ENCODE measurements around the gene SPOP.

SPOP gene

GRCh38 chr17:49637739-49638138, 40.2 kb downstream of the SPOP start:
- ATAC-seq (ENCODE audit: low read depth) (no peak), DNase-seq (ENCODE audit: low spot score) (no peak)
- no peak for TF ChIP-seq CTCF (IDR thresholded peaks at IDR 0.05; ENCODE audit: poor library complexity, severe bottlenecking)
- Histone ChIP-seq H3K27ac (ENCODE audit: poor library complexity, severe bottlenecking) (no peak overlapping the region), H3K9me3 (ENCODE audit: severe bottlenecking) (no peaks in the 10 kb centered on the region), H3K4me3 (ENCODE audit: severe bottlenecking) (no peak overlapping the region), H3K4me1 (ENCODE audit: insufficient read depth, poor library complexity, severe bottlenecking) (peaks cover 6% of the 10 kb centered on the region), H3K27me3 (ENCODE audit: insufficient read depth, poor library complexity, severe bottlenecking) (no peaks in the 10 kb centered on the region), H3K36me3 (ENCODE audit: low read depth) (peaks cover 19% of the 10 kb centered on the region)

- H3K9me3 ChIP-seq (ENCODE audit: severe bottlenecking): peaks cover 1% of the 10 kb centered on the region
- H3K27ac ChIP-seq (ENCODE audit: poor library complexity, severe bottlenecking): no peak overlapping the region
- no peak for DNase-seq (ENCODE audit: low spot score)
- no peaks in the 10 kb centered on the region for H3K27me3 ChIP-seq (ENCODE audit: insufficient read depth, poor library complexity, severe bottlenecking)
- H3K36me3 ChIP-seq (ENCODE audit: low read depth): peaks cover 19% of the 10 kb centered on the region
- no peak for ATAC-seq (ENCODE audit: low read depth)
- H3K4me3 ChIP-seq (ENCODE audit: severe bottlenecking): no peak overlapping the region
- peaks cover 7% of the 10 kb centered on the region for H3K4me1 ChIP-seq (ENCODE audit: insufficient read depth, poor library complexity, severe bottlenecking)
- TF ChIP-seq CTCF (IDR thresholded peaks at IDR 0.05; ENCODE audit: poor library complexity, severe bottlenecking): no peak
Measured at GRCh38 chr17:49637050-49637449, 40.8 kb downstream of the SPOP start.

- DNase-seq (ENCODE audit: low spot score) (no peak), ATAC-seq (ENCODE audit: low read depth) (no peak)
- Histone ChIP-seq H3K4me3 (ENCODE audit: severe bottlenecking) (no peak overlapping the region), H3K27me3 (ENCODE audit: insufficient read depth, poor library complexity, severe bottlenecking) (no peaks in the 10 kb centered on the region), H3K27ac (ENCODE audit: poor library complexity, severe bottlenecking) (no peak overlapping the region), H3K9me3 (ENCODE audit: severe bottlenecking) (peaks cover 2% of the 10 kb centered on the region), H3K36me3 (ENCODE audit: low read depth) (peaks cover 19% of the 10 kb centered on the region), H3K4me1 (ENCODE audit: insufficient read depth, poor library complexity, severe bottlenecking) (peaks cover 7% of the 10 kb centered on the region)
- no peak for TF ChIP-seq CTCF (IDR thresholded peaks at IDR 0.05; ENCODE audit: poor library complexity, severe bottlenecking)
Measured at GRCh38 chr17:49635121-49635520, 42.8 kb downstream of the SPOP start.

GRCh38 chr17:49634485-49634860, 43.4 kb downstream of the SPOP start:
- H3K4me1 ChIP-seq (ENCODE audit: insufficient read depth, poor library complexity, severe bottlenecking): peaks cover 7% of the 10 kb centered on the region
- no peak for ATAC-seq (ENCODE audit: low read depth)
- H3K27ac ChIP-seq (ENCODE audit: poor library complexity, severe bottlenecking): no peak overlapping the region
- no peak for DNase-seq (ENCODE audit: low spot score)
- no peak overlapping the region for H3K4me3 ChIP-seq (ENCODE audit: severe bottlenecking)
- H3K27me3 ChIP-seq (ENCODE audit: insufficient read depth, poor library complexity, severe bottlenecking): no peaks in the 10 kb centered on the region
- TF ChIP-seq CTCF (IDR thresholded peaks at IDR 0.05; ENCODE audit: poor library complexity, severe bottlenecking): no peak
- H3K9me3 ChIP-seq (ENCODE audit: severe bottlenecking): peaks cover 2% of the 10 kb centered on the region
- peaks cover 15% of the 10 kb centered on the region for H3K36me3 ChIP-seq (ENCODE audit: low read depth)

- DNase-seq (ENCODE audit: low spot score) (no peak), ATAC-seq (ENCODE audit: low read depth) (no peak)
- no peaks in the 10 kb centered on the region for H3K27me3 ChIP-seq (ENCODE audit: insufficient read depth, poor library complexity, severe bottlenecking)
- no peak overlapping the region for H3K4me3 ChIP-seq (ENCODE audit: severe bottlenecking)
- H3K9me3 ChIP-seq (ENCODE audit: severe bottlenecking): peaks cover 2% of the 10 kb centered on the region
- peaks cover 7% of the 10 kb centered on the region for H3K4me1 ChIP-seq (ENCODE audit: insufficient read depth, poor library complexity, severe bottlenecking)
- peaks cover 11% of the 10 kb centered on the region for H3K36me3 ChIP-seq (ENCODE audit: low read depth)
- H3K27ac ChIP-seq (ENCODE audit: poor library complexity, severe bottlenecking): no peak overlapping the region
- no peak for TF ChIP-seq CTCF (IDR thresholded peaks at IDR 0.05; ENCODE audit: poor library complexity, severe bottlenecking)
Measured at GRCh38 chr17:49633762-49634484, 44.0 kb downstream of the SPOP start.

Measured in RWPE2 (cell line).